NOMO-1 (cell line): ENCODE data around the gene ATF3.

Experiments
- DNase-seq, 2 experiments: peaks; one replicate each; lab custom pipeline; 2025; ENCODE audit not compliant: unreplicated experiment in 2 of 2; lab: John Stamatoyannopoulos, UW

ATF3 gene

DNA sequence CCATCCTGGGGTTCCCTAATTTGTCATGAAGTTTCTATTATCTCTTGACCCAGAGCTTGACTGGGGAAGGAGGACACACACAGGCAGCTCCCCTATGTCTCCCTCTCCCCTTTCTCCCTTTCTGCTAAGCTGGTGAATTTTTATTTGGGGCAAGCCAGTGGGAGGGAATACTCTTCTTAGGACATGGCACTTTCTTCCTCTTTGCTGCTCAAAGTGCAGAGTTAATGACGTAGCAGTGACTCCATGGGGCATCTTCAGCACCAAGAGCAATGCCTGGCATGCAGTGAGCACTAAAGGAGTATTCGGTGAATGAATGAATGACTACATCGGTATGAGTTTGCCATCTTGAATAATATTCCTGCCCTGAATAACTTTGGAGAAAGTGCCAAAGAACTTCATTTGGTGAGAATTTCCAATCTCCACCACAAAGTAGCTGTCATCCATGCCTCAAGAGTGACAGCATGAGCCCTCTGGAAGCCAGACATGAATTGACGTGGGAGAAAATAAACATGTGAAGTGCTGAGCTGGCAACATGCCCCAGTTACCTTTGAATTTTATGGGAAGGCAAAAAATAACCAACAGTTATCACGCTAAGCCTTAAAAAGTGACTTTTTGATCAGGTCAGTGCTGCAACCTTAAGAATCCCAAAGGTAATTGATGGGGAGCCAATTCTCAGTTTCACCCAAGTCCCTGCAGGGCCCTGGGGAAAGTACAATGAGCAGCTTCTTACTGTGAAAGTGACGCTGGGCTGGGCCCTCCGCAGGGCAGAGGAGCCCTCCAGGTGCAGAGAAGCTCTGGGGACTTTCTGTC lies 22.1 kb upstream of the ATF3 start:
- no peak for DNase-seq

DNA sequence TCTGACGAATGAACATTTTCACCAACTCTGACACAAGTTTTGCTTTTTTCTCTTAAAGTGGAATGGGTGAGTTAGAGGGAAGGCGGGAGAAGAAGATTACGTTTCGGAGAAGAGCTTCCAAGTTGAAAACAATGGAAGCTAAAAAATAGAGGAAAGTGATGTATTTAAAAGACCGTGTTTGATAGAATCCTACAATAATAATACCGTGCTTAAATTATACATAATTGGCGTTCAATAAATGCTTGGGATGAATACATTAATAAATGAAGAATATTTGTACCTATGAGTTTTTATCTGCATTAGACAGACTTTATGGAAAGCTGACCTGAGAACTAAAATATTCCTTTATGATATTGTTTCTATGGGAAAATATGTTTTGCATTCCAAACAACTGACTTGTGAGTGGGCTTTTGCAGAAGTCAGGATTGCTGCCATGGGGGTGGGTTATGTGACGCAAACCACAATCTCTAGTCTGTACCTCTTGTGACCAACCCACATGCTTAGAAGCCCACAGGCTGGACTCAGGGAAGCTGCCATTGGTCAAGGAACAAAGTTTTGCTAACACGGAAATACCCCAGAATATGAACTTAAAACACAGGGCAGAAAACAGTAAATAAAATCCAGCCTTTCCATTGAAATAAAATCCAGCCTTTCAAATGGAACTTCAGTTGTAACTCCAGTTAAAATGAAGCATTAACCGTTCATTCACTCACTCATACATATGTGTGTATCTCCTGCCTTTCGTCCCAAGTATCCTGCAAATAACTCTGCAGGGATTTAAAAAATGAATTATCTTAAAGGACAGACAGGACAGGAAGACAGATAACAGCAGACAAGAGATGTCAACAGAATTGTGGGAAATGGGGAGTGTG lies 21.3 kb upstream of the ATF3 start:
- DNase-seq: no peak

DNA sequence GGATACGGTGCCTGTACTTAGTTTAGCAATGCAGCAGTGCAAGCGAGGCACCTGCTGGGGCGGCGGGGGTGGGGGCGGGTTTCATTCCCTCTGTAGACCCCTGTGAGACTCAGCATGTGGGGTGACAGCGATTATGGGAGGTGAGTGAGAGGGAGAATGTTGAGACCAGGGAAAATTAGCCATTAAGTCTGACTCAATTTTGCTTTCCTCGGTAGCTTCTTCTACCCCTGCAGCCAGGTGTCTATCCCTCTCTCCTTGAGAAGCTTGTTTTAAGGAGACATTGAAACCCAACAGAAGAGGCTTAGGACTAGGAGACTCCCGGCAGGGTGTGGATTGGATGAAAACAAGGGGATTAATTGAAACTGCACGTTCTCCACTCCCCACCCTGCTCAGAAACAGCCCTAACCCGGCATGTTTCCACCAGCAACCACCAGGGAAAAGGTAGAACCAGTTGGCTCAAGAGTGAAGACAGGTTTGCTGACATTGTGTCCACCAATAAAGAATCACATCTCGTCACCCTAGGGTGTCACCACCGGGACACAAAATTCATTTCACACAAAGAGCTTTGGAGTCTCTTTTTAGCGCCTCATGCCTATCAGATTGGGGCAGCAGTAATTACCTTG lies 20.6 kb upstream of the ATF3 start:
- no peak for DNase-seq

DNA sequence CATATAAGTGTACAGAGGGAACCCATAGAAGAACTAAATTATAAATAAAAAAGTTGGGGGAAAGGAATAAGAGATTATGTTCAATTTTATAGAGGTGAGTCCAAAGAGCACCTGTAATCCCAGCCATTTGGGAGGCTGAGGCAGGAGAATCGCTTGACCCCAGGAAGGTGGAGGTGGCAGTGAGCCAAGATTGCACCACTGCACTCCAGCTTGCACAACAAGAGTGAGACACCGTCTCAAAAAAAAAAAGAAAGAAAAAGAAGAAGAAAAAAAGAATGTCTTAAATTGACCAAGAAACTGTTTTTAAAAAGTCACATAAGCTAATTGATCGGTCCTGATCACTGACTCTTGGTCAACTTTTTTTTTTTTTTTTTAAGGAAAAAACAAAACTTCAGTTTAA lies 19.1 kb upstream of the ATF3 start:
- peak in 1 of 2 experiments; percentile 28 for DNase-seq

GRCh38 chr1:212591922-212592321 lies 16.6 kb upstream of the ATF3 start:
- DNase-seq: no peak

DNA sequence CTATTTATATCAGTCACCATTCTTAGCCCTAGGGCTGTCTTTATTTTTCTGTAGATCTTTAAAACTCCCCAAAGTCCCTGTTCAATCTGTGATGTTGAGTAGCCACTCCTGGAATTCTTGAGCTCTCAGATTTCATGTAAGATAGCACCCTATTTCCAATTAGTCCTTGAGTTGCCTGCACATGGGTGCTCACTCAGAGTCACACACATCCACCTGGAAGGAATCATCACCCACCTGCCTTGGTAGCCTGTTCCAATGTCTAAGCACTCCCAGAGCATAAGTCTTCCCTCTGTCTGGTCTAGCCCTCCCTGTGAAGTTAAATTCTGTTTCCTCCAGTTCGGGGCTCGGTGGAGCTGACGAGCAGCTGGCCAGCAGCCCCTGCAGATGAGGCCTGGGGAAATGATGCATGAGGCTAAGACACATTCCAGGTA lies 14.7 kb upstream of the ATF3 start:
- no peak for DNase-seq

- no peak for DNase-seq
Measured at GRCh38 chr1:212594640-212595039, 13.9 kb upstream of the ATF3 start.

DNA sequence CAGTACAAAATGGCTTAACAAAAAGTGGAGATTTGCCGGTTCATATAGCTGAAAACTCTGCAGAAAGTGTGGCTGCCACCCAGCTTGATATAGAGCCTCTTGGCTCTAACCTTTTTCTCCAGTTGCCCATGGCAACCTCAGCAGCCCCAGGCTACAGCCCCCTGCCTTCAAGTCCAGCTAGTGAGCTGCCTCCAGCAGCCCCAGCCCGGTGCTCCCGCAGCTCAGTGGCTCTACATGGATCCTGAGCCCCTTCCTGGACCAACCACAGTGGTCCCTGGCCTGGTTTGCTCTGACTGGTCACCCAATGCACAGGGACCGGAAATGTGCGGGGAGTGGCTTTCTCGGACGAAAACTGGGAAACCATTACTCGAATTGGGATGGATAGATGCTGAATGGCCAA lies 13.3 kb upstream of the ATF3 start:
- DNase-seq: no peak

DNA sequence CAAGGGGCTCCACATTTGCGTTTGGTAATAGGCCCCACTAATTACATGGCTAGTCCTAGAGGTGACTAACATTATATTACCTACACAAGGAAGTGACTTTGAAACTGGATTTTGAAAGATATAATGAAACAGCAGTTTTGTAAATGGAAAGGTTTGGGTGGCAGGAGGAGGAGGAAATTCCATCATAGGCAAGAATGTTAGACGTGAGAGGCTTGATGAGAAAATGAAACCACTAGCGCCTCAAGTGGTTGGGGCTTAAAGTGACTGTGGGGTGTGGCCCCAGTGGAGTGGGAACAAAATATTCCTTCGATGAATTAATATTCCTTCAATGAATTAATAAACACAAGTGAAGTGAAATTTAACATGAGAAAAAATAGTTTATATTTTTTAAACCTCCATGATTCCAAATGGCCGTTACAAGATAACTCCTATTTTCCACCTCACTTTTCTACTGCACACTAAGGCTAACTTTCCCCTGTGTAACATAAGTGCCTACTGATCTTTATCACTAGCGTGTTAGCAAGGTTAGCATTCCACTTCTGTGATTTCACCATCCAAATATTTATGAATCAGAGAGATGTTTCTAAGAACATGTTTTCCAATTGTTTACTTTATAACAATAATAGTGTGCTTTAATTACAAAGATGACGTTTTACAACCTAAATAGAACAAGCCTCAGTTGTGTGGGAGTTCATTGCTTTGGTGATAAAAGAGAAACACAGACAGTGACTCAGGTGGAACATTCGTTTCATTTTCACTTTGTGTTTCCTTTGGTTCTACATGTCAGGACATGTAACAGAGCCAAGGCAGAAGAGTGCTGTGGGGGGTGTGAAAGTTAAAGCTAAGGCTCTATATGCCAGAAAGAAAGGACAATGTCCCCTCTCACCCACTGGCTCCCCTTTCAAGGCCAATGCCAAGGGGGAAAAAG lies 12.5 kb upstream of the ATF3 start:
- peak; percentile 18 to 47 for DNase-seq

- no peak for DNase-seq
Measured at GRCh38 chr1:212596798-212597197, 11.8 kb upstream of the ATF3 start.

- no peak for DNase-seq
Measured at GRCh38 chr1:212597487-212597886, 11.1 kb upstream of the ATF3 start.

GRCh38 chr1:212600071-212600915 lies 8.3 kb upstream of the ATF3 start:
- DNase-seq: no peak

DNA sequence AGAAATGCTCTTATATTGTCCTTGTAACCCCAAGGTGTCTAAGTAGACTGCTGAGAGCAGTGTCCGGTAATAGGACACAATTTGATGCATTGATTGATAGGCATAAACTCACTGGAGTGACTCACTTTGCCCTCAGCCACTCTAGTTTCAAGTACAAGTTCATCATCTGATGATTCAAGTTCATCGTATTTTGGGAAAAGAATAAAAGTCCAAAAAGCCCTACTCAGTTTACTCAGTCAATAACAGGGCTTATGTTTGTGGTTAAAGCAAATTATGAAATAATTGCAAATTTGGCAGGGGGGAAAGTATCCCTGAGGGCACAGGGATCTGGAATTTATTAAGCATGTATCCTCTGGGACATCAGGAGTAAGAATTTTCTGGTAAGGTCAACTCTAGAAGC lies 7.6 kb upstream of the ATF3 start:
- no peak for DNase-seq

- no peak for DNase-seq
Measured at GRCh38 chr1:212601524-212601923, 7.0 kb upstream of the ATF3 start.

GRCh38 chr1:212605441-212606394 lies 2.8 kb upstream of the ATF3 start:
- no peak for DNase-seq

DNA sequence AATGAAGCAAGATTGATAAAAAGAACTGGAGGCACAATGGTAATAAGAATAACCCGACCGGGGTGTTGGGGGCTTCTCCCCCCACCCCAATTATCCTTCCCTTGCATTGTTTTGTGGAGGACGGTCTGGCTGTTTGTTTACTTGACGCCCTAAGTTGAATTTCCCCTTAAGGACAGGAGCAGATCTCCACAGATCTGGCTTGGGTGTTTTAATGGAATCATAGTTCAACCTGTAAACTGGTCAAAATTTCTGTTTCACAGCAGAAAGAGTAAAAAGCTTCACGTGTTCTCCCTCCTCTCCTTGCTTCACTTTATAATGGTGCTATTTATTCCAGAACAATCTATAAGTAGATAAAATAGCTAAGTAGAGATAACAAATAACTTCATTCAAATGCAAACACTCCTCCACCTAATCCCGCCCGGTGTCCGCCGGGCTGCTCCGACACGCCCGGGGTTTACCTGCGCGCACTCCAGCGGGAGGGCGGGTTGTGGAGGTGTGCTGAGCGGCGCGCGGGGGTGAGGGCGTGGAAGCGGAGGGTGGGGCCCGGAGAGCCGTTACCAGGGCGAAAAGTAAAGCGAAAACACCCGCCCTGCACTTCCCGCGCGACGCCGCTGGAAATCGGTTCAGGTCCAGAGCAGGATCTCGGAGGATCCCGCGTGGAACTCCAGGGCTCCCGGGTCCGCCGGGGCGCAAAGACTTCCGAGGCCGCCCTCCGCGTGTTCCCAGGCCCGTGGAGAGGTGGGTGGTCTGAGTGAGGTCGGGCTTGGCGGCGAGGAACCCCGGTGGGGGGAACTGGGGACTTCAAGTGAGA lies 2.0 kb upstream of the ATF3 start:
- DNase-seq: peak in 1 of 2 experiments; percentile 16

GRCh38 chr1:212607206-212607912 lies 1.2 kb upstream of the ATF3 start:
- DNase-seq: peak in 1 of 2 experiments; percentile 16
